CD4-positive, alpha-beta T cell treated with Interferon alpha-2 for 1 hour (primary cell): ENCODE measurements around the gene MTF2.
"Not testable (repeated sequence)": the region's sequence is repeated elsewhere in the genome, so short reads cannot be mapped to it uniquely, and the experiment has no call there.

Experiments used
- DNase-seq, 2 donors: peaks; one replicate each; pipeline ENCODE4 v3.0.0-alpha.2; 2020 to 2022

MTF2 gene

DNA sequence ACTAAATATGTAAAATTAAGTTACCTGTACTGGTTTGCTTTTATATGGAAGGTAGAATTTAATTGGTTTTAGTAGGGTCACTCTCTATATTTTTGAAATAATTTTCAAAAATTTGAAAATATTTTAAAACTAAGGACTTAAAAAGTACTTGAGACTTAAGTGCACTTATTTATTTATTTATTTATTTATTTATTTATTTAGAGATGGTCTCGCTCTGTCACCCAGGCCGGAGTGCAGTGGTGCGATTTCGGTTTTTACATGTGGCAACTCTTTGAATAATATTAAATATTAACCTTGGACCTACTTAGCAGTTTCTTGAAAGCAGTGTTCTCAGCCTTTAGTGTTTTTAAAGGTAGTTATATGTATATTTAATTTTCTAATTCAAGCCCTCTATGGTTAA lies 64.7 kb downstream of the MTF2 start:
- DNase-seq, result no peak

DNA sequence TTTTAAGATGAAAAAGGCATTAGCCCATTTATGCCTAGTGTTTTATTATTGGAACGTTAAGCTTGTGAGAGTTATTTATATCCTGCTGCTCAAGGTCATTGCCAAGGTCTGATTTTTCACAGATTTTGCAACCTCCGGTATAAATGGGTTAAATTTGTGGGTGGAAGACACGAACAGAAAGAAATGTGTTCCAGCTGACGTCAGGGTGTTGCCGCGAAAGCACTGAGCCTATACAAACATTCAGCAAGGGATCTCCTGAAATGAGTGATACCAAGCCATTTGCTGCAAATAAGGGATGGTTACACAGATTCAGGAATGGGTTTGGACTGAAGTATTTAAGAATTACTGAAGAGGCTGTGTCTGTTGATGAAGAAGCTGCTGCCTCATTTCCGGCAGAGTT lies 68.9 kb downstream of the MTF2 start:
- DNase-seq, result no peak

DNA sequence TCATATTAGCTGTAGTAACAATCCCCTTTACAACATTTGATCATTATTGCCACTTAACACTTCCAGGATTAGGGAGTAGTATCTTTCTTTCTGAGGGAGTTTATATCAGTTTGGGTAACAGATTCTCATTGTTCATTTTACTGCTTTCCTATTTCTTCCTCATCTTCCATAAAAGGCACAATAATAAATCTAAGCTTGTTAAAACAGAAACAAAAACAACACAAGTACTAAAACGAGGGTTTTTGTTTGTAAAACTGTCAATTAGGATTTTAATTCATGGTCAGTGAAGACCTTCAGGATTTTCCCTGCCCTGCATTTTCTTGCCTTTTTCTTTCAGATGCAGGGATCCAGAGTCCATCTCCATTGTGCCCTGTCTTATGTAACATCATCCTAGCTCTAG lies 71.6 kb downstream of the MTF2 start:
- no peak for DNase-seq

DNA sequence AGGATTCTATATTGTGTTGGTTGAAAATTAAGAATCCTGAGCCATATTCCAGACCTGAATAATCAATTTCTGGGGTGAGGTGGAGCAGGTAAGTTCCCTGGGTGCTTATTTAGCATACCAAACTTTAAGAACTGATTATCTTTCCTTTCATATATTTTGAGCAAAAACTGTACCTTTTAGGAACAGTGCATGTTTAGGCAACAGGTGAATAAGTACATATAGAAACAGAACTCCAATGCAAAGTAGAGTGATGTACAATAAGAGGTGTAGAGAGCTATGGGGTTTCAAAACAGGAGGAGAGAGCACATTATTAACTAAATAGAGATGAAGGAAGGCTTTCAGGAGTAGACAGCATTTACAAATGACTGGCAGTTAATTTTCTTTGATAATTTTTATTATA lies 72.4 kb downstream of the MTF2 start:
- no peak for DNase-seq

DNA sequence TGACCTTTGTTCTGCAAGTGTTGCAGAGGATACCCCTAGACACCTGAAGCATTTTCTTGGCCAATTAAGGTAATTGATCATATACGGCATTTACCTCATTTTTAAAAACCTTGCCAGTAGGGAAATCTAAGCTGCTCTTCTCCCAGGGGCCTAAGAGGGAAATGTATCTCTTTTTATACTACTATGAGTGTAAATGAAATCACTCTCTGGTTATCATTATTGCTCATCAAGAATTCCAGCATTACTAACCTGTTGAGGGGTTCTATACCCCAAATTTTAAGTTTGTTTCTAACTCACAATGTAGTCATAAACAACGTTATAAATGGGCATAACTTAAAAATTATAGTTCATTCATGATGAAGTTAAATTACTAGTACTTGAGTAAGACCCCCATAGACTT lies 73.8 kb downstream of the MTF2 start:
- DNase-seq, result no peak

DNA sequence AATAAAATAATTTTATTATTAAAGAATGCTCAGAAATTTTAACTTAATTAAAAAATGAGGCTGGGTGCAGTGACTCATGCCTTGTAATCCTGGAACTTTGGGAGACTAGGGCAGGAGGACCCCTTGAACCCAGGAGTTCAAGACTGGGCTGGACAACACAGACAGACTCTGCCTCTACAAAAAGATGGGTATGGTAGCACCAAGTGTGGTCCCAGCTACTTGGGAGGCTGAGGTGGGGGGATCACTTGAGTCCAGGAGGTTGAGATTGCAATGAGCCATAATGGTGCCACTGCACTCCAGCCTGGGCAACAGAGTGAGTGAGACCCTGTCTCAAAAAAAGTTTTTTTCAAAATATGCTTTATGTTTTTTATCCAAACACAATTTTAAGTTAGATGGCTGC lies 75.8 kb downstream of the MTF2 start:
- no peak for DNase-seq

DNA sequence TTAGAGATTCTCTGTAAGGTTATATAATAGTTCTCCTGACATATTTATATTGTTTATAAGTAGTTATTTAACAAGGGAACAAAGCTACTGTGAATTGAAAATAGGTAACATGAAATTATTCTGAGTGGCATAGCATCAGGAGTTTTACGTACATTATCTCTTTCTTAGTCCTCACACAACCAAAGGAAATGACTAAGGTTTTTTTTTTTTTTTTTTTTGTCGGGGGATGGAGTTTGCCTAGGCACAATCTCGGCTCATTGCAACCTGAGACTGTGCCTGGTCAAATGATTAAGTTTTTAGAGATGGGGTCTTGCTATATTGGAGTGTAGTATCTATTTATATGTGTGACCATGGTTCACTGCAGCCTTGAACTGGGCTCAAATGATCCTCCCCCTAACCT lies 76.3 kb downstream of the MTF2 start:
- DNase-seq, result no peak

DNA sequence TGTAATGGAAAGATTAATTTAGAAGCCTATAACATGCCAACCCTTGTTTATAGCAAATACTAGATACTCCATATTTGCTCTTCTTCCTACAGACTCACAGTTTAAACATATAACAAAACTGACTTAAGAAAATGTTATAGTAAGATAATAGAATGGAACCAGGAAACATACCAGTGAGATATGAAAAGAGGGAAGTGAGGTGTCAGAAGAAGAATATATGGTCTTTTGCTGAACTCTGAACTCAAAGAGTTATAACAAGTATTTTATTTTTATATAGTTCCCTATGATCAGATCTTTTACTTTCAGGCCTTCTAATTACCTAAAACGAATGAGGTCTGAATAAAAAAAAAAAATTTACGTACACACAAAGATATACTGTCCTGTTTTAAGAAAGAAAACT lies 80.3 kb downstream of the MTF2 start:
- no peak for DNase-seq

DNA sequence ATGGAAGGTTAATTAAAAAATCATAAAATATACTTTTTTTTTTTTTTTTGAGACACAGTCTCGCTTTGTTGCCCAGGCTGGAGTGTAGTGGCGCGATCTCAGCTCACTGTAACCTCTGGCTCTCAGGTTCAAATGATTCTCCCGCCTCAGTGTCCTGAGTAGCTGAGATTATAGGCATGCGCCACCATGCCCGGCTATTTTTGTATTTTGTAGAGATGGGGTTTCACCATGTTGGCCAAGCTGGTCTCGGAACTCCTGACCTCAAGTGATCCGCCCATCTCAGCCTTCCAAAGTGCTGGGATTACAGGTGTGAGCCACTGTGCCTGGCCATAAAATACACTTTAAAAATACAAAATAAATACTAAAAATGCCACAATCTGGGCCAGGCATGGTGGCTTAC lies 84.2 kb downstream of the MTF2 start:
- not testable (repeated sequence) for DNase-seq

DNA sequence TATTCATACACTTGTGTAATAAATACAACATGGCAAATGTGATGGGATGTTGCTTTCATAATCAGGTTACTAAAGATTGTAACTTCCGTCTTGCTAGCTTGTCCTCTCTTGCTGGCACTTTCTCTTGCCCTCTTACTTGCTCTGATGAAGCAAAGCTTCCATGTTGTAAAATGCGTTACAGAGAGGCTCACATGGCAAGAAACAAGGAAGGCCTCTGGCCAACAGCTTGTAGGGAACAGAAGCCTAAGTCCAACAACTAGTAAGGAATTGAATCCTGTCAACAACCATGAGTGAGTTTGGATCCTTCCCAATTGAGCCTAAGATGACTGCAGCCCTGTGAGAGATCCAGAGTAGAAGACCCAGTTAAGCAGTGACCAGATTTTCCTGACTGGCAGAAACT lies 85.7 kb downstream of the MTF2 start:
- DNase-seq, result no peak

DNA sequence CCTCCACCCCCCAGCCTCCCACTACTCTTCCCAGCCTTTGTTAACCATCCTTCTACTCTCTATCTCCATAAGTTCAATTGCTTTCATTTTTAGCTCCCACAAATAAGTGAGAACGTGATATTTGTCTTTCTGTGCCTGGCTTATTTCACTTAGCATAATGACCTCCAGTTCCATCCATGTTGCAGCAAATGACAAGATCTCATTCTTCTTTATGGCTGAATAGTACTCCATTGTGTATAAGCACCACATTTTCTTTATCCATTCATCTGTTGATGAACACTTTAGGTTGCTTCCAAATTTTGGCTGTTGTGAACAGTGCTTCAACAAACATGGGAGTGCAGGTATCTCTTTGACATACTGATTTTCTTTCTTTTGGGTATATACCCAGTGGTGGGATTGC lies 86.8 kb downstream of the MTF2 start:
- DNase-seq, result not testable (repeated sequence)

DNA sequence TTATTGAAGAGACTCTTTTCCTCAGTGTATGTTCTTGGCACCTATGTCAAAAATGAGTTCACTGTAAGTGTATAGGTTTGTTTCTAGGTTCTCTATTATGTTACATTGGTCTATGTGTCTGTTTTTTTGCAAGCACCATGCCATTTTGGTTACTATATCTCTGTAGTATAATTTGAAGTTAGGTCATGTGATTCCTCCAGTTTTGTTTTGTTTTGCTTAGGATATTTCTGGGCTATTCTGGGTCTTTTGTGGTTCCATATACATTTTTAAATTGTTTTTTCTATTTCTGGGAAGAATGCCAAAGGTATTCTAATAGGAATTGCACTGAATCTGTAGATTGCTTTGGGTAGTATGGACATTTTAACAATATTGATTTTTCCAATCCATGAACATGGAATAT lies 87.9 kb downstream of the MTF2 start:
- no peak for DNase-seq

DNA sequence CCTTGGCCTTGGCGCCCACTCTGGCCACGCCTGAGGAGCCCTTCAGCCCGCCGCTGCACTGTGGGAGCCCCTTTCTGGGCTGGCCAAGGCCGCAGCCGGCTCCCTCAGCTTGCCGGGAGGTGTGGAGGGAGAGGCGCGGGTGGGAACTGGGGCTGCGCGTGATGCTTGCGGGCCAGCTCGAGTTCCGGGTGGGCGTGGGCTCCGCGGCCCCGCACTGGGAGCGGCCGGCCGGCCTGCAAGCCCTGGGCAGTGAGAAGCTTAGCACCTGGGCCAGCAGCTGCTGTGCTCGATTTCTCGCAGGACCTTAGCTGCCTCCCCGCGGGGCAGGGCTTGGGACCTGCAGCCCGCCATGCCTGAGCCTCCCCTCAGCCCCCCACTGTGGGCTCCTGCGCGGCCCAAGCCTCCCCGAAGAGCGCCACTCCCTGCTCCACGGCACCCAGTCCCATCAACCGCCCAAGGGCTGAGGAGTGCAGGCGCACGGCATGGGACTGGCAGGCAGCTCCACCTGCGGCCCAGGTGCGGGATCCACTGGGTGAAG lies 91.1 kb downstream of the MTF2 start:
- DNase-seq, result not testable (repeated sequence)

DNA sequence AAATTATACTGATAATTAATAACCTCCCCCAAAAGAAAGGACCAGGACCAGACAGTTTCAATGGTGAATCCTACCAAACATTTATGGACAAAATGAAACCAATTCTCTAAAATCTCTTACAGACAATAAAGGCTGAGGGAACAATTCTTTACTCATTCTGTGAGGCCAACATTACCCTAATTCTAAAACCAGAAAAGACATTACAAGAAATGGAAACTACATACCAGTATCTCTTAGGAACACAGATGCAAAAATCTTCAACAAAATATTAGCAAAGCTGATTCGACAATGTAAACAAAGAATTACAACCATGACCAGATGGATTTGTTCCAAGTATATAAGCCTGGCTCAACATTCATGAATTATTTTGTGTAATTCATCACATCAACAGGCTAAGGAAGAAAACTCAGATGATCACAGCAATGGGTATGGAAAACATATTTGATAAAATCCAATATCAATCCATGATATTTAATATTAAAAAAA lies 92.5 kb downstream of the MTF2 start:
- DNase-seq, result no peak

DNA sequence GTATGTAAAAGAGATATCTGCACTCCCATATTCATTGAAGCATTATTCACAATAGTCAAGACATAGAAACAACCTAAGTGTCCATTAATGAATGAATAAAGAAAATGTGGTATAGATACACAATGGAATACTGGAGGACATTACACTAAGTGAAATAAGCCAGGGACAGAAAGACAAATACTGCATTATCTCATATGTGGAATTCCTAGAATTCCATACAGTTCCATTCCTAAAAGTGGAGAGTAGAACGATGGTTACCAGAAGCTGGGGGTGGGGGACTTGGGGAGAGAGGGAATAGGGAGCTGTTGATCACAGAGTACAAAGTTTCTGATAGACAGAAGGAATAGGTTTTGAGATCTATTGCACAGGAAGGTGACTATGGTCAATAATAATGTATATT lies 93.7 kb downstream of the MTF2 start:
- no peak for DNase-seq

DNA sequence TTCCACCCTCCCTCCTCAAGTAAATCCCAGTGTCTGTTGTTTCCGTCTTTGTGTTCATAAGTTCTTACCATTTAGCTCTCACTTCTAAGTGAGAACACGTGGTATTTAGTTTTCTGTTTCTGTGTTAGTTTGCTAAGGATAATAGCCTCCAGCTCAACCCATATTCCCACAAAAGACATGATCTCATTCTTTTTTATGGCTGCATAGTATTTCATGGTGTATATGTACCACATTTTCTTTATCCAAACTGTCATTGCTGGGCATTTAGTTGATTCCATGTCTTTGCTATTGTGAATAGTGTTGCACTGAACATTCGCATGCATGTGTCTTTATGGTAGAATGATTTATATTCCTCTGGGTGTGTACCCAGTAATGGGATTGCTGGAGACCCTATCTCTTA lies 95.6 kb downstream of the MTF2 start:
- not testable (repeated sequence) for DNase-seq

DNA sequence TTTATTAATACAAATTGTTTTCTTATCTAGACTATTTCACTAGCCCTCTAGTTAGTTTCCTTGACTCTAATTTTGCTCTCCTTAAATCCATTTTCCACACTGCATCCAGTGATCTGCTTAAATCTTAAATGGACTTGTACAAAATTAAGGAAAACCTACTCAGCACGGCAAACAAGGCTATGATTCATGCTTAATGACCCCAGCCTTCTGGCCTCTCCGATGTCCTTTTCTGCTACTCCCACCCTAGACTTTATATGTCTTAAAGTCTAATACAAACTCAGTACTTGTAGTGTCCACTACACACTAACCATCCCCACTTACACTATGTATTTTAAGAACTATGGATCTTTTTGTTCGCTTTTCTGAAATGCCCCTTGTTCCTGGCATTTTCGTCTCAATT lies 98.9 kb downstream of the MTF2 start:
- no peak for DNase-seq

DNA sequence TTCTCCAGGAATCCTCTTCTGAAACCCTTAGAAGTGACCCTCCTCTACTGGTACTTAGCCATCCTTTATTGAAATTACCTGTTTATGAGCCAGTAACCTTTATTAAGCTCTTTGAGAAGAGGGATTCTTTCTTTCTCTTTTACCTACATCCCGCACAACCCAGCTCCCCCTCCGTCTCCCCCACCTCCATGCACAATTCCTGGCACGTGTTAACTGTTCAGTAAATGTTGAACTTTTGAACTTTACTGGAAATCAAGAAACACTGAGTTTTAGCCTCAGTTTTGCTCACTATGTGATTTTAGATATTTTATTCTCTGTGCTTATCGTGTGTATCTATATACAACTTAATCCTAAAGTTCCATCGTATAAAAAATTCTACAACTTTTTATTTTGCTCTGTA lies 99.3 kb downstream of the MTF2 start:
- no peak for DNase-seq

DNA sequence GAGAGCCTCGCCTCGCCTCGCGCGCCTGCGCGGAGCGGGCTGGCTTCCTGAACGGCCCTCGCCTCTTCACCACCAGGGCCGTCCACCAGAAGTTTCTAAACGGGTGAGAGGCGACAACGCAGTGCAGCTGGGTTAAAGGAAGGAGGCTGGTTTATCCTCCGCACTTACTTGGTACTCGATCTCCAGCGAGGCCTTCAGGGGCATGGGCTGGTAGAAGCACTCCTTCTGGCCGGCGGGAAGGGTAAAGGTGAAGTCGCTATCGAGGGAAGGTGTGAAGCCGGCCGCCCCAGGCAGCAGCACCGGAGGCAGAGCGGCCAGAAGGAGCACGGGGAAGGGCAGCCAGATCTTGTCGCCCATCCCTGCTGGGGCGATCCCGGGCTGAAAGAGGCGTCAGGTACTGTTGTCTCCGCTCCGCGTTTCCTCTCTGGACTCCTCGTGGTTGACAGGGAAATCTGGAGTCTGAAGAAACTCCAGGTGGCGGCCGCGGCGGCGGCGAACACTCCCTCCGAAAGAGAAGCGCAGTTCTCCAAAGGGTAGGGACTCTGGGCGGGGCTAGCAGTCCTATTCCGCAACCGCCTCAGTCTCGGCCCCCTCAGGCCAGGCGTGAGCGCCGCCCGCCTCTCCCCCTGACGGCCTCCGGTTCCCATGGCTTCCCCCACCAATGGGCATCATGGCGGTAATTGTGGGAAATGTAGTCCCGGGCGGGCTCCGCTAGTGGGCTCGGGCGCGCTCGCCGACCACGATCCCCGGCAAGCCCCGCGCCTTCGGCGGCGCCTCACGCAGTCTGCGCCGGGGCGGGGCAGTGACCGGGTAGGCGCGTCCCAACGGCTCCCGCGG lies 101.0 kb downstream of the MTF2 start, which contains the start of gene TMED5:
Gene TMED5, minus strand, starts transcription at position 528 of the 837 bp plus-strand sequence. Its CDS starts 171 bp downstream, at position 357.
- peak; percentile 97 to 98 for DNase-seq

DNA sequence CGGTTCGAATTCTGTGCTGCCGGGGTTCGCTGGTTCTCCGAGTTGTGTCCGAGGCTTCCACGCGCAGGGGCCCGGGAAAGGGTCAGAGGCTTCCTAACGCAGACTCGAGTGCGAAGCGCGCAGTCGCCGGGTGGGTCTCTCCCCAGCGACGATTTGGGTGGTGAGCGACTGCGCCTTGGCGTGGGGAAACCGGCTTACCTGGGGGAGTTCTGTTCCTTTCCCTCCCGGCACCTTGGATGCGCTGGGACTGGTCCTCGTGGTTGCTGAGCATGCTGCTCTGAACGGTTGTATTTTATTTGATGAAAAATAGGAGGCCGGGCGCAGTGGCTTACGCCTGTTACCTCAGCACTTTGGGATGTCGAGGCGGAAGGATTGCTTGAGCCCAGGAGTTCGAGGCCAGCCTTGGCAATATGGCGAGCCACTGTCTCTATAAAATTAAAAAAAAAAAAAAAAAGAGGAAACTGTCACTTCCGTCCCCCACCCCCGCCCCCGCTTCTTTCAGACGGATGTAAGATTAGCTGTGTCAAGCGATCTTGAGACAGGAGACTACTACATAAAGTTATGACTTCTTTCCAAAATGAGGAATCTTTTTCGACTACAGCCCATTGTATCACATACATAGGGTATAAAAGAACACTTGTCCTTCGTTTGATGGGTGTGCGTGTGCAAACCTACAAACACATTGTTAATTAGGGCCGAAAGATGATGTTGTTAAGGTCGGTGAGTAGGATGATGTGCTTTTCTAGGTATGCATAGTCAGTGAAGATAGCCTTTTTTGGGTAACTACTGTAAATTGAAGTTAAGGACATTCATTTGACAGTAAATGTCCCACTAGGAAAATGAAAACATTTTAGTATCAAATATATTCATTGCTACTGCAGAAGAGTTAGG lies 101.9 kb downstream of the MTF2 start, which contains the start of gene CCDC18:
Gene CCDC18, plus strand, starts transcription at position 2 of the 891 bp plus-strand sequence. CDS start 2,638 bp downstream, outside the sequence.
- peak; percentile 52 to 69 for DNase-seq

DNA sequence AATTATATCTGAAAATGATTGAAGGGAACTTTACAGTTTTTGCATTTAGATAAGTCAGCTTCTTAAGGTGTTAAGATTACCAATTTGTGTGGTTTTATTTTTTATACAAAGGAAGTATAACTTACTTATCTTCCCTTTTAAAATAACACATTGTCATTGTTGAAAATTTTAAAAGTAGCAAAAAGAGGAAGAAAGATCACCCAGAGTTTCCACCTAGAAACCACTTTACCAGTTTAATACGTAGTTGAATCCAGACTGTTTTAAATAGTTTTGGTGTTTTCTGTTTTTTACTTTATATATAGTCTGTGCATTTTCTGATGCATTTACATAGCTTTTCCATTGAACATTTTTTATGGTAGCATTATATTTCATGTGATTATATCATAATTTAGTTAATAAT lies 107.6 kb downstream of the MTF2 start:
- DNase-seq, result no peak
